Lung (tissue), 12 donors: Measurements from ENCODE around the gene CGB1. TPM values are rescaled to one million over a fixed set of nuclear protein-coding genes. Genes with fewer than 3 reads are reported as not detected.

ENCODE experiments used
- ATAC-seq: fragments of 200-7000 bp; cut with Tn5 transposase; one replicate; pipeline ENCODE4 v1.9.1; 2020; ENCODE audit warnings: moderate number of reproducible peaks; ENCODE audit not compliant: insufficient read depth, low FRiP score
- DNase-seq, 3 donors: peaks; one replicate each; pipeline ENCODE4 v3.0.0-alpha.2; 2013 to 2017
- H3K27ac ChIP-seq, 2 donors: one replicate each; pipeline ENCODE4 v1.5.1; 2013; ENCODE audit warnings: mild to moderate bottlenecking in 2 of 2, moderate library complexity in 2 of 2, control low read depth in 1 of 2, inconsistent platforms in 1 of 2, low read depth in 1 of 2, low read length in 1 of 2
- H3K27me3 ChIP-seq, 3 donors: one replicate each; pipeline ENCODE4 v1.5.1; 2013; ENCODE audit warnings: low read length in 2 of 3; ENCODE audit not compliant: control insufficient read depth in 3 of 3, insufficient read depth in 3 of 3
- H3K36me3 ChIP-seq, 4 donors: one replicate each; pipeline ENCODE4 v1.5.1; 2013; ENCODE audit warnings: low read length in 4 of 4, mild to moderate bottlenecking in 1 of 4, moderate library complexity in 1 of 4; ENCODE audit not compliant: control insufficient read depth in 4 of 4, insufficient read depth in 4 of 4
- H3K4me1 ChIP-seq, 5 donors: one replicate each; pipeline ENCODE4 v1.5.1; 2013; ENCODE audit warnings: low read length in 5 of 5, mild to moderate bottlenecking in 2 of 5, moderate library complexity in 1 of 5; ENCODE audit not compliant: control insufficient read depth in 5 of 5, insufficient read depth in 5 of 5
- H3K4me3 ChIP-seq: one replicate; pipeline ENCODE4 v1.5.1; 2013; ENCODE audit warnings: mild to moderate bottlenecking, control low read depth, moderate library complexity
- H3K9ac ChIP-seq, 2 donors: one replicate each; pipeline ENCODE4 v1.5.1; 2013; ENCODE audit warnings: low read length in 2 of 2, control low read depth in 1 of 2; ENCODE audit not compliant: insufficient read depth in 1 of 2
- H3K9me3 ChIP-seq, 4 donors: one replicate each; pipeline ENCODE4 v1.5.1; 2013; ENCODE audit warnings: low read length in 3 of 4, mild to moderate bottlenecking in 1 of 4, moderate library complexity in 1 of 4; ENCODE audit not compliant: control insufficient read depth in 4 of 4, insufficient read depth in 3 of 4
- CTCF ChIP-seq: IDR thresholded peaks from 2 replicates; pipeline ENCODE4 v1.5.1; 2012; ENCODE audit warnings: mild to moderate bottlenecking; ENCODE audit errors: control extremely low read depth, extremely low read depth
- WGBS, 2 donors: extraction: QIAGEN DNeasy Blood & Tissue Kit; methylation state at CpG; one replicate each; pipeline ENCODE4 v1.1.7; 2013; 5-methylcytosine and 5-hydroxymethylcytosine counted together
- polyA plus RNA-seq, 2 donors: library from polyadenylated mRNA; stranded (reverse); fragments of 200-250 nt; gene quantifications; one replicate each; pipeline ENCODE4 v1.2.1, GENCODE V29; 2013
- total RNA-seq, 2 donors: library from RNA; depleted of rRNA in 1 of 2; stranded (reverse); fragments of >200 nt in 1 of 2; gene quantifications; one replicate each; pipeline ENCODE4 v1.2.1, GENCODE V29; 2014 to 2021
- donor health status: control.
- donor health status: control.
- donor health status: Bipolar disorder and iron deficiency.
- donor health status: healthy.
- donor health status: DM: yes; HTN: yes; CAD: no.

Gene CGB1
- total and polyA plus RNA-seq, 4 donors = not detected

- peak; percentile 78 for TF ChIP-seq CTCF
- peak within 1 kb of the TSS; percentile 76 for H3K4me3 ChIP-seq
- whole genome bisulfite sequencing, 2 donors = 0% methylated on average over 51 to 56 of the region's 56 CpGs
- no peaks in the 10 kb centered on the region for H3K27me3 ChIP-seq
- H3K4me1 ChIP-seq = peaks cover 4 to 22% (median 10%) of the 10 kb centered on the region in 5 donors
- H3K27ac ChIP-seq = peak within 1 kb of the TSS; percentile 96
- H3K36me3 ChIP-seq = peaks cover 0 to 14% (median 3%) of the 10 kb centered on the region in 4 donors
- peak within 1 kb of the TSS; percentile 85 to 89 for H3K9ac ChIP-seq
- peak; percentile 100 for DNase-seq
- ATAC-seq = peak; percentile 95
- H3K9me3 ChIP-seq = no peaks in the 10 kb centered on the region
Measured at GRCh38 chr19:48993175-48994034, 43.3 kb downstream of the CGB1 start, which contains the start of the genes GYS1 and RUVBL2. Gene GYS1, minus strand, starts transcription at chr19:48993309. Its CDS starts 197 bp downstream, at chr19:48993112. Gene RUVBL2, plus strand, starts transcription at chr19:48993887. Its CDS starts 25 bp downstream, at chr19:48993912.

- peak overlapping the region; percentile 96 for H3K27ac ChIP-seq
- DNase-seq (peak in 1 of 3 donors; percentile 33), ATAC-seq (no peak)
- H3K4me1 ChIP-seq = peaks cover 4 to 22% (median 10%) of the 10 kb centered on the region in 5 donors
- H3K9me3 ChIP-seq = no peaks in the 10 kb centered on the region
- 0% methylated on average over 20 of the region's 20 CpGs for WGBS, 2 donors
- H3K9ac ChIP-seq = peak overlapping the region; percentile 85 to 89
- peaks cover 0 to 17% (median 6%) of the 10 kb centered on the region in 4 donors for H3K36me3 ChIP-seq
- TF ChIP-seq CTCF = no peak
- no peaks in the 10 kb centered on the region for H3K27me3 ChIP-seq
- peak overlapping the region; percentile 76 for H3K4me3 ChIP-seq
Measured at GRCh38 chr19:48992581-48993174, 44.0 kb downstream of the CGB1 start.

- Histone ChIP-seq H3K9me3 (no peaks in the 10 kb centered on the region), H3K4me1 (peaks cover 4 to 22% (median 10%) of the 10 kb centered on the region in 5 donors), H3K27ac (peak overlapping the region; percentile 96), H3K36me3 (peaks cover 0 to 21% (median 9%) of the 10 kb centered on the region in 4 donors), H3K27me3 (no peaks in the 10 kb centered on the region), H3K9ac (peak overlapping the region; percentile 85 to 89), H3K4me3 (peak overlapping the region; percentile 76)
- peak; percentile 22 for ATAC-seq
- no peak for TF ChIP-seq CTCF
- peak; percentile 72 to 87 (median 84) for DNase-seq
- 28 to 43% methylated on average over 8 of the region's 8 CpGs for WGBS, 2 donors
Measured at GRCh38 chr19:48991873-48992580, 44.7 kb downstream of the CGB1 start.
